HepG2 (cell line): ENCODE measurements around the gene ANKUB1. TPM values are rescaled to one million over a fixed set of nuclear protein-coding genes. Genes with fewer than 3 reads are reported as not detected.
A peak's percentile ranks its signal among the peaks of the same experiment; 100 is the strongest.

Experiments
- ATAC-seq: fragments of 200-7000 bp; cut with Tn5 transposase; 3 replicates; pipeline ENCODE4 v1.9.1; 2020; ENCODE audit warnings: mild to moderate bottlenecking, moderate library complexity
- BruUV-seq: library from RNA; stranded (reverse); fragments of 400-500 nt; replicated peaks from 2 replicates; lab custom pipeline; 2021; lab: Mats Ljungman, UMichigan
- CTCF ChIA-PET: fragments of 300-600 bp; formaldehyde crosslinking; extraction: SDS; loops from one replicate; lab custom pipeline; 2021; ENCODE audit warnings: low total read pairs, inconsistent platforms, low intra/inter-chr PET ratio; lab: Yijun Ruan, JAX
- POLR2A ChIA-PET: fragments of 350-600 bp; sonication (Branson Sonifier 250); formaldehyde crosslinking; loops from one replicate; lab custom pipeline; 2020; ENCODE audit warnings: antibody characterized with exemption, inconsistent platforms; lab: Yijun Ruan, JAX
- DNase-seq: peaks from one replicate; pipeline ENCODE4 v3.0.0-alpha.2; 2015; ENCODE audit warnings: low spot score
- FAIRE-seq: peaks from 3 replicates; lab custom pipeline; 2011; peaks lifted over from hg19 to GRCh38; lab: Jason Lieb, UNC
- H2AFZ ChIP-seq: one replicate; pipeline ENCODE4 v1.6.1; 2011; ENCODE audit warnings: low read length, inconsistent platforms
- H3K27ac ChIP-seq: fragments of 300-600 bp; 3 replicates; pipeline ENCODE4 v1.8.0; 2011; ENCODE audit warnings: mixed run types, mild to moderate bottlenecking, mixed read lengths, low read length, inconsistent platforms; ENCODE audit not compliant: insufficient read depth; ENCODE audit errors: extremely low read length
- H3K27me3 ChIP-seq, 2 experiments: fragments of 200-600 bp in 1 of 2; 2 replicates in 1 of 2; 3 replicates in 1 of 2; pipeline versions ENCODE4 v1.6.0 to v1.8.0; 2011; ENCODE audit warnings: low read length in 2 of 2, mild to moderate bottlenecking in 2 of 2, moderate library complexity in 2 of 2, inconsistent platforms in 1 of 2; ENCODE audit not compliant: insufficient read depth in 2 of 2, control insufficient read depth in 1 of 2
- H3K36me3 ChIP-seq, 2 experiments: fragments of 200-600 bp in 1 of 2; replicated peaks in 1 of 2; 2 replicates in 1 of 2; 3 replicates in 1 of 2; pipeline versions ENCODE4 v1.5.1 to v1.8.0; 2011; ENCODE audit warnings: low read length in 2 of 2, inconsistent platforms in 1 of 2; ENCODE audit not compliant: insufficient read depth in 2 of 2, control insufficient read depth in 1 of 2
- H3K4me1 ChIP-seq: 2 replicates; pipeline ENCODE4 v1.5.1; 2012; ENCODE audit warnings: low read length, inconsistent platforms; ENCODE audit not compliant: insufficient read depth
- H3K4me2 ChIP-seq: 2 replicates; pipeline ENCODE4 v1.6.0; 2011; ENCODE audit warnings: low read depth, low read length, inconsistent platforms
- H3K4me3 ChIP-seq, 3 experiments: fragments of 200-600 bp in 1 of 3; sonication (generic), shearing (Covaris generic) in 1 of 3; replicated peaks in 1 of 3; 2 replicates each; pipeline ENCODE4 v1.5.1; 2011 to 2016; ENCODE audit warnings: low read length in 3 of 3, inconsistent platforms in 2 of 3, low read depth in 2 of 3, mild to moderate bottlenecking in 2 of 3, control low read depth in 1 of 3, mixed read lengths in 1 of 3; ENCODE audit not compliant: insufficient read depth in 1 of 3
- H3K79me2 ChIP-seq: one replicate; pipeline ENCODE4 v1.6.1; 2011; ENCODE audit warnings: low read length, inconsistent platforms; ENCODE audit not compliant: insufficient read depth
- H3K9ac ChIP-seq: 2 replicates; pipeline ENCODE4 v1.6.0; 2011; ENCODE audit warnings: mild to moderate bottlenecking, low read depth, low read length, inconsistent platforms; ENCODE audit not compliant: insufficient read depth
- H3K9me3 ChIP-seq: 2 replicates; pipeline ENCODE4 v1.5.1; 2012; ENCODE audit warnings: mild to moderate bottlenecking, low read length
- H4K20me1 ChIP-seq: 2 replicates; pipeline ENCODE4 v1.6.0; 2011; ENCODE audit warnings: inconsistent platforms, mild to moderate bottlenecking, low read length, moderate library complexity; ENCODE audit not compliant: insufficient read depth
- ARID2 ChIP-seq: sonication (generic); formaldehyde crosslinking; IDR thresholded peaks from 2 replicates; pipeline ENCODE4 v1.8.1; 2022; ENCODE audit warnings: mild to moderate bottlenecking, missing genetic modification reagents, borderline replicate concordance
- ARID3A ChIP-seq: IDR thresholded peaks from 2 replicates; pipeline ENCODE4 v1.6.1; 2012; ENCODE audit warnings: low read depth, low read length, improper control_type of control experiment
- CC2D1A ChIP-seq: sonication (generic); formaldehyde crosslinking; IDR thresholded peaks from 2 replicates; pipeline ENCODE4 v1.8.1; 2023; ENCODE audit warnings: mild to moderate bottlenecking, missing genetic modification reagents
- HNRNPL ChIP-seq: fragments of 200-400 bp; formaldehyde crosslinking; IDR thresholded peaks from 2 replicates; pipeline ENCODE4 v1.6.1; 2017; ENCODE audit warnings: mild to moderate bottlenecking, low read depth, low read length
- IKZF4 ChIP-seq: sonication (generic); formaldehyde crosslinking; IDR thresholded peaks from 2 replicates; pipeline ENCODE4 v1.5.1; 2020; ENCODE audit warnings: borderline replicate concordance, mild to moderate bottlenecking, low read depth, missing genetic modification reagents; ENCODE audit errors: not compliant biosample characterization
- MLLT10 ChIP-seq: sonication (generic); formaldehyde crosslinking; IDR thresholded peaks from 2 replicates; pipeline ENCODE4 v1.4.0; 2020; ENCODE audit warnings: missing genetic modification reagents
- NR2C2 ChIP-seq: sonication (generic); formaldehyde crosslinking; IDR thresholded peaks from 2 replicates; pipeline ENCODE4 v1.4.0; 2020; ENCODE audit warnings: missing genetic modification reagents, mild to moderate bottlenecking, moderate library complexity, borderline replicate concordance
- RAD21 ChIP-seq: fragments of 450-650 bp; formaldehyde crosslinking; IDR thresholded peaks from 2 replicates; pipeline ENCODE4 v1.5.0; 2020; ENCODE audit warnings: mild to moderate bottlenecking
- SAP130 ChIP-seq: IDR thresholded peaks from 2 replicates; pipeline ENCODE4 v1.6.1; 2016; ENCODE audit warnings: low read depth
- THYN1 ChIP-seq: sonication (generic); formaldehyde crosslinking; IDR thresholded peaks from 2 replicates; pipeline ENCODE4 v1.8.1; 2023; ENCODE audit warnings: low read depth, mild to moderate bottlenecking, moderate library complexity, missing genetic modification reagents, borderline replicate concordance
- YEATS4 ChIP-seq: sonication (generic); formaldehyde crosslinking; IDR thresholded peaks from 2 replicates; pipeline ENCODE4 v1.4.0; 2020; ENCODE audit warnings: missing genetic modification reagents, borderline replicate concordance
- ZNF232 ChIP-seq: sonication (generic); formaldehyde crosslinking; IDR thresholded peaks from 2 replicates; pipeline ENCODE4 v1.4.0; 2020; ENCODE audit warnings: missing genetic modification reagents, borderline replicate concordance
- ZNF317 ChIP-seq: sonication (generic); formaldehyde crosslinking; IDR thresholded peaks from 2 replicates; pipeline ENCODE4 v1.5.0; 2020; ENCODE audit warnings: mild to moderate bottlenecking, missing genetic modification reagents
- ZNF430 ChIP-seq: sonication (generic); formaldehyde crosslinking; IDR thresholded peaks from 2 replicates; pipeline ENCODE4 v1.9.0; 2021; ENCODE audit warnings: mild to moderate bottlenecking, missing genetic modification reagents
- ZNF543 ChIP-seq: sonication (generic); formaldehyde crosslinking; IDR thresholded peaks from 2 replicates; pipeline ENCODE4 v1.4.0; 2020; ENCODE audit warnings: mild to moderate bottlenecking, missing genetic modification reagents
- ZNF619 ChIP-seq: sonication (generic); formaldehyde crosslinking; IDR thresholded peaks from 2 replicates; pipeline ENCODE4 v1.4.0; 2020; ENCODE audit warnings: mild to moderate bottlenecking, missing genetic modification reagents
- ZNF781 ChIP-seq: sonication (generic); formaldehyde crosslinking; IDR thresholded peaks from 2 replicates; pipeline ENCODE4 v1.5.1; 2020; ENCODE audit warnings: borderline replicate concordance, mild to moderate bottlenecking, missing genetic modification reagents; ENCODE audit errors: not compliant biosample characterization
- ZSCAN25 ChIP-seq: sonication (generic); formaldehyde crosslinking; IDR thresholded peaks from 2 replicates; pipeline ENCODE4 v1.8.0; 2022; ENCODE audit warnings: mild to moderate bottlenecking, missing genetic modification reagents
- WGBS: methylation state at CpG from one replicate; pipeline ENCODE4 v1.1.6; 2017; ENCODE audit warnings: low lambda C conversion rate; 5-methylcytosine and 5-hydroxymethylcytosine counted together
- in situ Hi-C: cut with HindIII; loops from 2 replicates; pipeline ENCODE4 v1.10.0; 2017; ENCODE audit warnings: low pct_unique_long_range_greater_than_20kb; ENCODE audit not compliant: extremely low pct_ligation_motif_present
- intact Hi-C: fragments of 100-400 bp; cut with micrococcal nuclease; formaldehyde crosslinking; loops from one replicate; pipeline ENCODE4 v1.10.0; 2022; ENCODE audit not compliant: unreplicated experiment
- polyA plus RNA-seq, 8 experiments: library from polyadenylated mRNA; depleted of rRNA in 3 of 8; stranded (reverse) in 7 of 8; unstranded in 1 of 8; fragments of >200 nt; fragmentation: Illumina TruSeq in 4 of 8; extraction: Trizol in 4 of 8; gene quantifications; 2 replicates each; pipeline versions ENCODE4 v1.2.1 to v1.2.3, GENCODE V29; 2011 to 2016; ENCODE audit warnings: low read depth in 4 of 8, missing spikeins in 1 of 8, mixed read lengths in 1 of 8; ENCODE audit not compliant: insufficient read depth in 1 of 8
- total RNA-seq, 5 experiments: library from RNA; depleted of rRNA; stranded (reverse); fragments of >200 nt; fragmentation: Illumina TruSeq; extraction: Trizol; gene quantifications; 2 replicates each; pipeline ENCODE4 v1.2.3, GENCODE V29; 2016; ENCODE audit warnings: low read depth in 1 of 5
- TF ChIP-seq, protein P1 (sequence below), 2 experiments: sonication (generic) in 1 of 2; formaldehyde crosslinking in 1 of 2; IDR thresholded peaks; 2 replicates each; pipeline versions ENCODE4 v1.4.0 to v1.6.1; 2018 to 2020; ENCODE audit warnings: missing genetic modification reagents in 2 of 2, borderline replicate concordance in 1 of 2, low read depth in 1 of 2, mild to moderate bottlenecking in 1 of 2, missing biosample characterization in 1 of 2

The ANKUB1 gene
- total and polyA plus RNA-seq, 2 of the 13 experiments (the other 11 are each of a cell fraction or from before 2014, with no cell fraction given) = not detected

DNA sequence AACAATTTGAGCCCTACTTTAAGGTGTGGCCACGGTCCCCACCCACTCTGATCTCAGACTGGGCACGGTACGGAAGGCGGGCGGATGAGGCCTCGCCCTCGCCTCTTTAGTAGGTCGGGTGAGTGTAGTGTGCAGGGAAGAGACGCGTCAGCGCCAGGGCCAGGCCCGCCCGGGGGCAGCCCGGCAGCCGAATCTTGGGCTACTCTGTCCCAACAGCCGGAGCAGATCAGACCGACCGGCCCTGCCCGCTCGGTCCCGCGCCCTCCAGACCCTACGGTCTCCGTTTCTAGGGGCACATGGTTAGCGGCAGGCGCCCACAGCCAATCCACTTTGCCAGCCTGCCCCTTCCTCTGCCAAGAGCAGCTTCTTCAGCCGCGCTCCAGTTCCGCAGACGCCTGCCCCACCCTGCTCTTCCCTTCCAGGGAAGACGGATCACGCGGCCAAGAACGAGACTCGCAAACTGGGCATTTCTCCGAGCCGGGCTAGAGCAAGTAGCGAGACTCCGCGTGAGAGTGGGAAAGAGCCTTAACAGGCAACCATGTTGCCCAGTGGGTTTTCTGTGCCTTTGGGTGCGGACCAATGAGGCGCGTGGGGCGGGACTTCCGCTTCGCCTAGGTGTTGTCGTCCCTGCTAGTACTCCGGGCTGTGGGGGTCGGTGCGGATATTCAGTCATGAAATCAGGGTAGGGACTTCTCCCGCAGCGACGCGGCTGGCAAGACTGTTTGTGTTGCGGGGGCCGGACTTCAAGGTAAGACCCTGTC, 20.4 kb upstream of the ANKUB1 start, which contains the start of gene RNF13 (continued):
- 0 out of 2 replicates have a peak, but pooled peaks have one; percentile 46 for TF ChIP-seq MLLT10 (CRISPR knock-in tag)
- 0 out of 2 replicates have a peak, but pooled peaks have one; percentile 30 for TF ChIP-seq THYN1
- TF ChIP-seq CC2D1A = 0 out of 2 replicates have a peak, but pooled peaks have one; percentile 76
- peak; percentile 61 for TF ChIP-seq SAP130 (CRISPR knock-in tag)
- 0 out of 2 replicates have a peak, but pooled peaks have one; percentile 6 for TF ChIP-seq ZSCAN25 (CRISPR knock-in tag)

GRCh38 chr3:149812165-149812605, 19.8 kb upstream of the ANKUB1 start:
- peak overlapping the region; percentile 91 for H3K27ac ChIP-seq
- no TSS peak for BruUV-seq
- CTCF ChIA-PET = no interaction called here
- H3K79me2 ChIP-seq = peaks cover 40% of the 10 kb centered on the region
- H3K9ac ChIP-seq = peak overlapping the region; percentile 86
- peak overlapping the region; percentile 98 for H3K4me2 ChIP-seq
- DNase-seq (no peak), ATAC-seq (peak; percentile 1; the same call in 2 of the 3 replicates), FAIRE-seq (no peak)
- no peaks in the 10 kb centered on the region; a peak in 1 of 5 replicates for H3K27me3 ChIP-seq
- WGBS = 2% methylated on average over 13 of the region's 13 CpGs
- peaks cover 42% of the 10 kb centered on the region for H3K4me1 ChIP-seq
- no peaks in the 10 kb centered on the region for H3K36me3 ChIP-seq
- POLR2A ChIA-PET = no interaction called here
- in situ Hi-C loops (loop anchor here (5.0 kb wide), 1 partner anchor 45 kb away; no protein-coding TSS in a partner anchor), intact Hi-C loops (loop anchor here (5.0 kb wide), 1 partner anchor 60 kb away; the partner anchor contains the start of gene COMMD2)
- peak overlapping the region; percentile 74 to 93 (median 86) for H3K4me3 ChIP-seq
- H3K9me3 ChIP-seq = no peaks in the 10 kb centered on the region
- peaks cover 30% of the 10 kb centered on the region for H4K20me1 ChIP-seq
- H2AFZ ChIP-seq = peak overlapping the region; percentile 76
- no peak for TF ChIP-seq ARID3A
- peak; percentile 59; the same call in 1 of the 2 replicates for TF ChIP-seq ZNF430 (CRISPR knock-in tag)
- peak; percentile 16; the same call in 1 of the 2 replicates for TF ChIP-seq ARID2 (CRISPR knock-in tag)
- no peak for TF ChIP-seq RAD21
- TF ChIP-seq, protein P1, sequence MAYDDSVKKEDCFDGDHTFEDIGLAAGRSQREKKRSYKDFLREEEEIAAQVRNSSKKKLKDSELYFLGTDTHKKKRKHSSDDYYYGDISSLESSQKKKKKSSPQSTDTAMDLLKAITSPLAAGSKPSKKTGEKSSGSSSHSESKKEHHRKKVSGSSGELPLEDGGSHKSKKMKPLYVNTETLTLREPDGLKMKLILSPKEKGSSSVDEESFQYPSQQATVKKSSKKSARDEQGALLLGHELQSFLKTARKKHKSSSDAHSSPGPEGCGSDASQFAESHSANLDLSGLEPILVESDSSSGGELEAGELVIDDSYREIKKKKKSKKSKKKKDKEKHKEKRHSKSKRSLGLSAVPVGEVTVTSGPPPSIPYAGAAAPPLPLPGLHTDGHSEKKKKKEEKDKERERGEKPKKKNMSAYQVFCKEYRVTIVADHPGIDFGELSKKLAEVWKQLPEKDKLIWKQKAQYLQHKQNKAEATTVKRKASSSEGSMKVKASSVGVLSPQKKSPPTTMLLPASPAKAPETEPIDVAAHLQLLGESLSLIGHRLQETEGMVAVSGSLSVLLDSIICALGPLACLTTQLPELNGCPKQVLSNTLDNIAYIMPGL (CRISPR knock-in tag; IDR thresholded peaks at IDR 0.05; ENCODE audit: borderline replicate concordance in 1 of 2, low read depth in 1 of 2) = peak in 1 of 2 experiments; percentile 13; a peak in 1 of 4 replicates
- no peak for TF ChIP-seq ZNF317 (CRISPR knock-in tag)
- TF ChIP-seq ZNF619 = no peak
- no peak for TF ChIP-seq ZNF781
- TF ChIP-seq HNRNPL = no peak
- no peak for TF ChIP-seq YEATS4 (CRISPR knock-in tag)
- no peak for TF ChIP-seq ZNF543 (CRISPR knock-in tag)
- TF ChIP-seq NR2C2 (CRISPR knock-in tag) = no peak
- no peak for TF ChIP-seq IKZF4 (CRISPR knock-in tag)
- TF ChIP-seq ZNF232 (CRISPR knock-in tag) = no peak
